ENCODE measurements around the gene CCDC152.

GRCh38 chr5:42749020-42749419 is 7.6 kb upstream of the CCDC152 start:
- TF ChIP-seq CTCF (IDR thresholded peaks at IDR 0.05; ENCODE audit: insufficient read depth, low read depth, low read length) (no peak), EZH2 (IDR thresholded peaks at IDR 0.05; ENCODE audit: insufficient read depth, low read length) (no peak)

Measured in astrocyte (in vitro differentiated cells and primary cell).